ENCODE data around the gene KCNJ9. TPM values are rescaled to one million over a fixed set of nuclear protein-coding genes. Genes with fewer than 3 reads are reported as not detected.

KCNJ9 gene
- polyA plus RNA-seq, 3 donors = not detected

DNA sequence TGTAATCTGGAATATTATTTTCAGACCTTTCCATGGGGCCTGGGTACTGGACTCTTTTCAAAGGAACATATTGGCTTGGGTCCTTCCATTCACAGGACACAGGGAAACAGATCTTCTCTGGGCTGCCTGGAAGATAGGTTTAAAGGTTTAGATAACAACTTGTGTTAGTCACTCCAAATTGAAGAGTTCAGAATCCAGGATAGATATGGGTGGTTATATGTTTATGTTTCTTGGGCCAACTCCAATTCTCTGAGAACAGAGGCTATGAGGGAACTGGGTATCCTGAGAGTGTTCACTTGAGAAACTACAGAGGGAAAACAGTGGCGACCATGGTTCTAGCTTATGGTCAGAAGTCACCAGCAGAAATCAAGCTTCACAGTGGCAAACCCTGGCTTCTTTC, 40.9 kb upstream of the KCNJ9 start:
- Histone ChIP-seq H3K27me3 (ENCODE audit: control insufficient read depth in 2 of 2, insufficient read depth in 2 of 2, low read length in 2 of 2) (peaks cover 0 to under 1% of the 10 kb centered on the region in 2 donors), H4K20me1 (ENCODE audit: insufficient read depth, low read length) (no peaks in the 10 kb centered on the region), H3K4me3 (replicated peaks in 1 of 3; ENCODE audit: low read depth in 2 of 3, low read length in 3 of 3) (no peak overlapping the region), H3K4me1 (ENCODE audit: control insufficient read depth in 1 of 2, insufficient read depth in 2 of 2, low read length in 2 of 2) (no peaks in the 10 kb centered on the region), H3K9ac (ENCODE audit: insufficient read depth, low read length, poor library complexity, severe bottlenecking) (no peak overlapping the region), H3K9me3 (replicated peaks in 1 of 2; ENCODE audit: control insufficient read depth in 1 of 2, insufficient read depth in 1 of 2, low read length in 2 of 2) (no peaks in the 10 kb centered on the region), H2AFZ (ENCODE audit: insufficient read depth, low read depth, low read length, poor library complexity, severe bottlenecking) (no peak overlapping the region), H3K36me3 (replicated peaks in 1 of 2; ENCODE audit: control insufficient read depth in 1 of 2, insufficient read depth in 2 of 2, low read length in 2 of 2) (no peaks in the 10 kb centered on the region), H3K27ac (ENCODE audit: low read depth in 1 of 2, low read length in 2 of 2) (no peak overlapping the region), H3K79me2 (ENCODE audit: insufficient read depth, low read length) (no peaks in the 10 kb centered on the region), H3K4me2 (replicated peaks; ENCODE audit: extremely low read depth, low read length, poor library complexity, severe bottlenecking) (no peak overlapping the region)
- TF ChIP-seq, protein P1, sequence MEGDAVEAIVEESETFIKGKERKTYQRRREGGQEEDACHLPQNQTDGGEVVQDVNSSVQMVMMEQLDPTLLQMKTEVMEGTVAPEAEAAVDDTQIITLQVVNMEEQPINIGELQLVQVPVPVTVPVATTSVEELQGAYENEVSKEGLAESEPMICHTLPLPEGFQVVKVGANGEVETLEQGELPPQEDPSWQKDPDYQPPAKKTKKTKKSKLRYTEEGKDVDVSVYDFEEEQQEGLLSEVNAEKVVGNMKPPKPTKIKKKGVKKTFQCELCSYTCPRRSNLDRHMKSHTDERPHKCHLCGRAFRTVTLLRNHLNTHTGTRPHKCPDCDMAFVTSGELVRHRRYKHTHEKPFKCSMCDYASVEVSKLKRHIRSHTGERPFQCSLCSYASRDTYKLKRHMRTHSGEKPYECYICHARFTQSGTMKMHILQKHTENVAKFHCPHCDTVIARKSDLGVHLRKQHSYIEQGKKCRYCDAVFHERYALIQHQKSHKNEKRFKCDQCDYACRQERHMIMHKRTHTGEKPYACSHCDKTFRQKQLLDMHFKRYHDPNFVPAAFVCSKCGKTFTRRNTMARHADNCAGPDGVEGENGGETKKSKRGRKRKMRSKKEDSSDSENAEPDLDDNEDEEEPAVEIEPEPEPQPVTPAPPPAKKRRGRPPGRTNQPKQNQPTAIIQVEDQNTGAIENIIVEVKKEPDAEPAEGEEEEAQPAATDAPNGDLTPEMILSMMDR (IDR thresholded peaks at IDR 0.05) = no peak
- no peaks in the 10 kb centered on the region for H3K36me3 Mint-ChIP-seq
- peaks cover 0 to 10% (median 5%) of the 10 kb centered on the region in 3 donors for H3K27me3 Mint-ChIP-seq (ENCODE audit: low read depth in 3 of 3)
- H3K27ac Mint-ChIP-seq = no peak overlapping the region
- DNase-seq = no peak
- WGBS (ENCODE audit: insufficient coverage) = no CpG with 5 or more reads among the region's 1 CpG
- H3K4me3 Mint-ChIP-seq = no peak overlapping the region
- no peaks in the 10 kb centered on the region for H3K9me3 Mint-ChIP-seq
- no peaks in the 10 kb centered on the region for H3K4me1 Mint-ChIP-seq
- intact Hi-C loops (cut with micrococcal nuclease) = no loop called here

DNA sequence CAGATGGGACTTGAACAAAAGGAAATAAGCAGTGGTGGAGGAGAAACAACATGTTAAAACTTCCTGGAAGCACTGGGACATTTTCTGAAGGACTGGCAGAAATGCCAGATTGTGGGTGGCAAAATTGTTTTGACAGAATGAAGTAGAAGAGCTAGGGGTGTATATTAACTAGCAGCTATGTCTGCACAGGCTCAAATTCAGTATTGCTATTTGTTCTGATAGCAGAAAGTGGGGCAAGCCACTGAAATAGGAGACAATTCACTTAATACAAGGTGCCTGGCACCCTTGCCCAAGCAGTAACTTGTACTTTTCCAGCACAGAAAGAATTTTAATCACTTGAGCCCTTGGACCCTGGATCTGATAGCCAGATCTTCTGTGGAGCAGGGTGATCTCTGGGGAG, 37.8 kb upstream of the KCNJ9 start:
- H3K4me1 ChIP-seq (ENCODE audit: control insufficient read depth in 1 of 2, insufficient read depth in 2 of 2, low read length in 2 of 2) = peaks cover 8 to 10% of the 10 kb centered on the region in 2 donors

More for the DNA sequence above, 37.8 kb upstream of the KCNJ9 start:
- no peaks in the 10 kb centered on the region for H3K9me3 ChIP-seq (replicated peaks in 1 of 2; ENCODE audit: control insufficient read depth in 1 of 2, insufficient read depth in 1 of 2, low read length in 2 of 2)
- H3K27ac ChIP-seq (ENCODE audit: low read depth in 1 of 2, low read length in 2 of 2) = no peak overlapping the region
- H3K4me3 ChIP-seq (replicated peaks in 1 of 3; ENCODE audit: low read depth in 2 of 3, low read length in 3 of 3) = no peak overlapping the region
- H3K4me2 ChIP-seq (replicated peaks; ENCODE audit: extremely low read depth, low read length, poor library complexity, severe bottlenecking) = no peak overlapping the region
- intact Hi-C loops (cut with micrococcal nuclease) = no loop called here
- no peaks in the 10 kb centered on the region for H3K79me2 ChIP-seq (ENCODE audit: insufficient read depth, low read length)
- TF ChIP-seq, protein P1 (IDR thresholded peaks at IDR 0.05) = no peak
- peaks cover 2 to 12% of the 10 kb centered on the region in 2 donors for H3K27me3 ChIP-seq (ENCODE audit: control insufficient read depth in 2 of 2, insufficient read depth in 2 of 2, low read length in 2 of 2)
- Mint-ChIP-seq H3K27me3 (ENCODE audit: low read depth in 3 of 3) (peaks cover 9 to 15% (median 12%) of the 10 kb centered on the region in 3 donors), H3K27ac (no peak overlapping the region), H3K9me3 (no peaks in the 10 kb centered on the region), H3K4me1 (peaks cover 13% of the 10 kb centered on the region), H3K4me3 (no peak overlapping the region), H3K36me3 (no peaks in the 10 kb centered on the region)
- no peak overlapping the region for H3K9ac ChIP-seq (ENCODE audit: insufficient read depth, low read length, poor library complexity, severe bottlenecking)
- no peaks in the 10 kb centered on the region for H4K20me1 ChIP-seq (ENCODE audit: insufficient read depth, low read length)
- no peaks in the 10 kb centered on the region for H3K36me3 ChIP-seq (replicated peaks in 1 of 2; ENCODE audit: control insufficient read depth in 1 of 2, insufficient read depth in 2 of 2, low read length in 2 of 2)
- no peak overlapping the region for H2AFZ ChIP-seq (ENCODE audit: insufficient read depth, low read depth, low read length, poor library complexity, severe bottlenecking)
- no peak for DNase-seq

All from CD14-positive monocyte (primary cell).